Parathyroid adenoma (tissue), 2 donors: ENCODE measurements around the gene CUL9.

ENCODE experiments used
- H2AFZ ChIP-seq: fragments of 300-600 bp; sonication (generic); one replicate; pipeline ENCODE4 v1.7.0; 2017; ENCODE audit warnings: antibody characterized with exemption, mild to moderate bottlenecking
- H3K27ac ChIP-seq: fragments of 300-600 bp; sonication (generic); one replicate; pipeline ENCODE4 v1.7.0; 2017
- H3K27me3 ChIP-seq: fragments of 300-600 bp; sonication (generic); one replicate; pipeline ENCODE4 v1.7.0; 2017; ENCODE audit warnings: low read length; ENCODE audit not compliant: control insufficient read depth, insufficient read depth
- H3K36me3 ChIP-seq: fragments of 300-600 bp; sonication (generic); one replicate; pipeline ENCODE4 v1.7.0; 2017; ENCODE audit warnings: low read length; ENCODE audit not compliant: control insufficient read depth, insufficient read depth
- H3K4me1 ChIP-seq: fragments of 300-600 bp; sonication (generic); one replicate; pipeline ENCODE4 v1.7.0; 2017; ENCODE audit warnings: control low read depth
- H3K4me2 ChIP-seq: fragments of 300-600 bp; sonication (generic); one replicate; pipeline ENCODE4 v1.7.0; 2017; ENCODE audit warnings: low read length
- H3K4me3 ChIP-seq: fragments of 300-600 bp; sonication (generic); one replicate; pipeline ENCODE4 v1.7.0; 2017; ENCODE audit warnings: low read depth, low read length
- H3K79me2 ChIP-seq: fragments of 300-600 bp; sonication (generic); one replicate; pipeline ENCODE4 v1.7.0; 2017; ENCODE audit warnings: control low read depth
- H3K9ac ChIP-seq: fragments of 300-600 bp; sonication (generic); one replicate; pipeline ENCODE4 v1.7.0; 2017; ENCODE audit warnings: mild to moderate bottlenecking
- H3K9me3 ChIP-seq: fragments of 300-600 bp; sonication (generic); one replicate; pipeline ENCODE4 v1.7.0; 2017; ENCODE audit warnings: low read length; ENCODE audit not compliant: control insufficient read depth
- TF ChIP-seq, protein P1 (sequence below): fragments of 300-600 bp; sonication (generic); IDR thresholded peaks from one replicate; pipeline ENCODE4 v1.7.0; 2017; ENCODE audit warnings: antibody characterized with exemption, mild to moderate bottlenecking
- donor health status: primary hyperparathyroidism.

Gene CUL9

DNA sequence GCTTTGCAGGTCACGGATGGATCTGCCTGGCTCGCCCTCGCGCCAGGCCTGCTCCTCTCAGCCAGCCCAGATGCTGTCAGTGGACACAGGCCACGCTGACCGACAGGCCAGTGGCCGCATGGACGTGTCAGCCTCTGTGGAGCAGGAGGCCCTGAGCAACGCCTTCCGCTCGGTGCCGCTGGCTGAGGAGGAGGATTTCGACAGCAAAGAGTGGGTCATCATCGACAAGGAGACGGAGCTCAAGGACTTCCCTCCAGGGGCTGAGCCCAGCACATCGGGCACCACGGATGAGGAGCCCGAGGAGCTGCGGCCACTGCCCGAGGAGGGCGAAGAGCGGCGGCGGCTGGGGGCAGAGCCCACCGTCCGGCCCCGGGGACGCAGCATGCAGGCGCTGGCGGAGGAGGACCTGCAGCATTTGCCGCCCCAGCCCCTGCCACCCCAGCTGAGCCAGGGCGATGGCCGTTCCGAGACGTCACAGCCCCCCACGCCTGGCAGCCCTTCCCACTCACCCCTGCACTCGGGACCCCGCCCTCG is 80.9 kb downstream of the CUL9 start:
- no peak overlapping the region for H3K27ac ChIP-seq
- TF ChIP-seq, protein P1, sequence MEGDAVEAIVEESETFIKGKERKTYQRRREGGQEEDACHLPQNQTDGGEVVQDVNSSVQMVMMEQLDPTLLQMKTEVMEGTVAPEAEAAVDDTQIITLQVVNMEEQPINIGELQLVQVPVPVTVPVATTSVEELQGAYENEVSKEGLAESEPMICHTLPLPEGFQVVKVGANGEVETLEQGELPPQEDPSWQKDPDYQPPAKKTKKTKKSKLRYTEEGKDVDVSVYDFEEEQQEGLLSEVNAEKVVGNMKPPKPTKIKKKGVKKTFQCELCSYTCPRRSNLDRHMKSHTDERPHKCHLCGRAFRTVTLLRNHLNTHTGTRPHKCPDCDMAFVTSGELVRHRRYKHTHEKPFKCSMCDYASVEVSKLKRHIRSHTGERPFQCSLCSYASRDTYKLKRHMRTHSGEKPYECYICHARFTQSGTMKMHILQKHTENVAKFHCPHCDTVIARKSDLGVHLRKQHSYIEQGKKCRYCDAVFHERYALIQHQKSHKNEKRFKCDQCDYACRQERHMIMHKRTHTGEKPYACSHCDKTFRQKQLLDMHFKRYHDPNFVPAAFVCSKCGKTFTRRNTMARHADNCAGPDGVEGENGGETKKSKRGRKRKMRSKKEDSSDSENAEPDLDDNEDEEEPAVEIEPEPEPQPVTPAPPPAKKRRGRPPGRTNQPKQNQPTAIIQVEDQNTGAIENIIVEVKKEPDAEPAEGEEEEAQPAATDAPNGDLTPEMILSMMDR = no peak
- H3K4me3 ChIP-seq = no peak overlapping the region

DNA sequence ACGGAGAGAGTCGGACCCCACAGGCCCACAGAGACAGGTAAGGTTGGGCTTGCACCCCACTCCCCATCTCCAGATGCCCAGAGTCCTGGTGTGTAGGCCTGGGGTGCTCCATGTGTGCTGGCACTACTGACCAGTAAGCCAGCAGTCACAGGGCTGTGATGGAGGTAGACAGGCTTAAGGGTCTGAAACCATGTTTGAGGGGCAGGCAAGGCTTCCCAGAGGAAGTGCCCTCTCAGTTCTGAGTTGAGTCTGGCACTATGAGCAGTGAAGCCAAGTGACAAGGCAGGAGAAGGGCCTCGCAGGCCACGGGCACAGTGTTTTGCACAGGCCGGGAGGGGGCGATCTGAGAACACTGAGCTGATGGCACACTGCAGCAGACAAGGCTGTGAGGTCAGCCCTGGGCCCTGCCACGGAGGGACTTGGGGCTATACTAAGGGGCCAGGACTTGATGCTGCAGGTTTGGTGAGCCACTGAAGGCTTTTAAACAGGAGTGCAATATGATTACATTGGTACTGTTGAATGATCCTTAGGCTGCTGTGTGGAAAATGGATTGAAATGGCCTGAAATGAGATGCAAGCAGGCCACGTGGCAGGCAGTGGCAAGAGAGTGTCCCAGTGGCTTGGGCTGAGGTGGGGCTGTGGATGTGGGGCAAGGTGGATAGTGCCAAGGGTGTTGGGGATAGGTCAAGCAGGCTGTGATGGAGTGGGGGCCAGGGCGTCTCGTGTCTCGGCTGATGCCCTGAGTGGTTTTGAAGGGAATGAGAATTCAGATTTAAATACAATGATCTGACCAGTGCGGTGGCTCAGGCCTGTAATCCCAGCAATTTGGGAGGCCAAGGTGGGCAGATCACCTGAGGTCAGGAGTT is 81.5 kb downstream of the CUL9 start:
- Histone ChIP-seq H3K27me3 (no peaks in the 10 kb centered on the region), H3K4me2 (no peak overlapping the region), H3K9ac (no peak overlapping the region), H3K36me3 (no peaks in the 10 kb centered on the region), H3K9me3 (no peaks in the 10 kb centered on the region), H3K79me2 (no peaks in the 10 kb centered on the region), H3K4me1 (peaks cover 4% of the 10 kb centered on the region), H3K27ac (no peak overlapping the region), H2AFZ (no peak overlapping the region), H3K4me3 (no peak overlapping the region)
- TF ChIP-seq, protein P1 = peak; percentile 81

More for the DNA sequence above, 80.9 kb downstream of the CUL9 start:
- Histone ChIP-seq H3K79me2 (no peaks in the 10 kb centered on the region), H3K4me1 (no peaks in the 10 kb centered on the region), H3K27me3 (no peaks in the 10 kb centered on the region), H3K36me3 (no peaks in the 10 kb centered on the region), H3K4me2 (no peak overlapping the region), H3K9ac (no peak overlapping the region), H3K9me3 (no peaks in the 10 kb centered on the region), H2AFZ (no peak overlapping the region)

DNA sequence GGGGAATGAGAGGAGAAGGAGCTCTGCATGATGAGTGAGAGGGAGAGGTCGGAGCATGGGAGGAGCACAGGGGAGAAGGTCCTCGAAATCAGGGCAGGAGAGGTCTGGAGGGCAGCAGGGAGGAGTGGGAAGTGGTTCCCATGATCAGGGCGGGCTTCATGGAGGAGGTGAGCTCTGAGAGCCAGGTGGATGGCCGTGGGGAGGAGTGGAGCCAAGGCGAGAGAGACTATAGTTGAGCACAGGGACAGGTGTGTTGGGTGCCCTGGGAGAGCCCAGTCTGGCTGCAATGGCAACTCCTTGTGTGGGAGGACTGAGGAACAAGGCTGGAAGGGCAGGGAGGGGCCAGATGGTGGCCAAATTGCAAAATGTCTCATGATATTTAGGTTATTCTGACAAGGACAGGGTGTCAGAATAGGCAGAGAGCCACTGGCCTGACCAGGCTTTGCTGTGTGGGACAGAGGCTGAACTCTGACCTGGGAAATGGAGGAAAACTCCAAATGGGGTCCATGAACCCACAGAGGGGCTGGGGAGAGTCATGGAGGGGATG is 82.7 kb downstream of the CUL9 start:
- H3K27ac ChIP-seq = no peak overlapping the region

DNA sequence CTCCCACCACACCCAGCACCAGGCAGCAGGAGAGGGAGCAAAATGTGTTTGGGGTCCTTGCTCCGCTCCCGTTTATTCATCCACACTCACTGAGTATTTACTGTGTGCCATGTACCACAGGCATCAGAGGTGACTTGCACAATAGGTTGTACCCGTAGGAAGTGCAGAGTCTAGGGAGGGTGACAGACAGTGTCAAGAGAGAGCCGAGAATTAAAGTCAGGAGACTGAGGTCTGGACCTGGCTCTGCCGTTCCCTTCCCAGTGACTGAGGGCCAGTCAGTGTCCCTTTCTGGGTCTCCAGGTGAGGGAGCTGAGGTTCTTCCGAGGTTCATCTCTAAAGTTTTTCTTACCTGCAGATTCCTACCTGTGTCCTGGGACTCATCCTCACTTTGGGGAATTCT is 83.6 kb downstream of the CUL9 start:
- Histone ChIP-seq H3K9me3 (no peaks in the 10 kb centered on the region), H3K4me1 (peaks cover 13% of the 10 kb centered on the region), H3K79me2 (no peaks in the 10 kb centered on the region), H3K27ac (no peak overlapping the region), H2AFZ (no peak overlapping the region), H3K4me2 (no peak overlapping the region), H3K27me3 (no peaks in the 10 kb centered on the region), H3K36me3 (no peaks in the 10 kb centered on the region), H3K4me3 (no peak overlapping the region), H3K9ac (no peak overlapping the region)
- TF ChIP-seq, protein P1 = no peak

More for the DNA sequence above, 82.7 kb downstream of the CUL9 start:
- H3K79me2 ChIP-seq = no peaks in the 10 kb centered on the region
- no peak overlapping the region for H3K9ac ChIP-seq
- H3K4me1 ChIP-seq = peaks cover 8% of the 10 kb centered on the region
- no peak overlapping the region for H3K4me3 ChIP-seq
- no peak overlapping the region for H2AFZ ChIP-seq
- H3K36me3 ChIP-seq = no peaks in the 10 kb centered on the region
- H3K27me3 ChIP-seq = no peaks in the 10 kb centered on the region
- TF ChIP-seq, protein P1 = no peak
- H3K4me2 ChIP-seq = no peak overlapping the region
- no peaks in the 10 kb centered on the region for H3K9me3 ChIP-seq
